ENCODE results near the gene FBXL19.

DNA sequence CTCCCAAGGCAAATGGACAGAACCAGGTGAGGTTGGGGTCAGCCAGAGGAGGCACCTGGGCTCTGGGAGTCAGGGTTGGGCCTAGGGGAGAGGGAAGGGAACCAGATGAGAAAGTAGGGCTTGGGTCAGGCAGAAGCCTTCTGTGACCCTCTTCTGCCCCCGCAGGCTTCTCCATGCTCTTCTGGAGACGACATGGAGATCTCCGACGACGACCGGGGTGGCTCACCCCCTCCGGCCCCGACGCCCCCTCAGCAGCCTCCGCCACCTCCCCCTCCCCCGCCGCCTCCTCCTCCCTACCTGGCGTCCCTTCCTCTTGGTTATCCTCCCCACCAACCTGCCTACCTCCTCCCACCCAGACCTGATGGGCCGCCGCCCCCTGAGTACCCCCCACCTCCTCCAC is 42.1 kb downstream of the FBXL19 start:
- TF ChIP-seq, protein P1, sequence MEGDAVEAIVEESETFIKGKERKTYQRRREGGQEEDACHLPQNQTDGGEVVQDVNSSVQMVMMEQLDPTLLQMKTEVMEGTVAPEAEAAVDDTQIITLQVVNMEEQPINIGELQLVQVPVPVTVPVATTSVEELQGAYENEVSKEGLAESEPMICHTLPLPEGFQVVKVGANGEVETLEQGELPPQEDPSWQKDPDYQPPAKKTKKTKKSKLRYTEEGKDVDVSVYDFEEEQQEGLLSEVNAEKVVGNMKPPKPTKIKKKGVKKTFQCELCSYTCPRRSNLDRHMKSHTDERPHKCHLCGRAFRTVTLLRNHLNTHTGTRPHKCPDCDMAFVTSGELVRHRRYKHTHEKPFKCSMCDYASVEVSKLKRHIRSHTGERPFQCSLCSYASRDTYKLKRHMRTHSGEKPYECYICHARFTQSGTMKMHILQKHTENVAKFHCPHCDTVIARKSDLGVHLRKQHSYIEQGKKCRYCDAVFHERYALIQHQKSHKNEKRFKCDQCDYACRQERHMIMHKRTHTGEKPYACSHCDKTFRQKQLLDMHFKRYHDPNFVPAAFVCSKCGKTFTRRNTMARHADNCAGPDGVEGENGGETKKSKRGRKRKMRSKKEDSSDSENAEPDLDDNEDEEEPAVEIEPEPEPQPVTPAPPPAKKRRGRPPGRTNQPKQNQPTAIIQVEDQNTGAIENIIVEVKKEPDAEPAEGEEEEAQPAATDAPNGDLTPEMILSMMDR (conservative IDR thresholded peaks at IDR 0.05): no peak
- no peak for TF ChIP-seq ZFX (IDR thresholded peaks at IDR 0.05)
